ENCODE measurements around the gene MMAB.
A peak's percentile ranks its signal among the peaks of the same experiment; 100 is the strongest.
"Not testable (repeated sequence)": the region's sequence is repeated elsewhere in the genome, so short reads cannot be mapped to it uniquely, and the experiment has no call there.

The MMAB gene

GRCh38 chr12:109573029-109573913, at the start of gene MMAB, which contains the start of gene MVK:
Gene MMAB, minus strand, starts transcription at chr12:109573504. Its CDS starts 24 bp downstream, at chr12:109573480.
Gene MVK, plus strand, starts transcription at chr12:109573794. Its CDS starts 1,029 bp downstream, at chr12:109574823.
- peak; percentile 99 for DNase-seq

GRCh38 chr12:109621901-109622364, 48.6 kb upstream of the MMAB start:
- peak; percentile 81 for DNase-seq

- no peak for DNase-seq
These were observed 47.9 kb upstream of the MMAB start for GRCh38 chr12:109621211-109621694.

GRCh38 chr12:109619002-109619604, 45.8 kb upstream of the MMAB start:
- DNase-seq, result no peak

- DNase-seq, result no peak
These were observed 44.8 kb upstream of the MMAB start for GRCh38 chr12:109618082-109618481.

- DNase-seq, result no peak
These were observed 44.2 kb upstream of the MMAB start for GRCh38 chr12:109617491-109617890.

- no peak for DNase-seq
These were observed 42.4 kb upstream of the MMAB start for GRCh38 chr12:109615556-109616229.

- no peak for DNase-seq
These were observed 40.5 kb upstream of the MMAB start for GRCh38 chr12:109613649-109614455.

GRCh38 chr12:109612975-109613502, 39.7 kb upstream of the MMAB start:
- DNase-seq, result no peak

GRCh38 chr12:109612003-109612402, 38.7 kb upstream of the MMAB start:
- DNase-seq, result no peak

- DNase-seq, result no peak
These were observed 37.9 kb upstream of the MMAB start for GRCh38 chr12:109611223-109611622.

- DNase-seq, result no peak
These were observed 37.2 kb upstream of the MMAB start for GRCh38 chr12:109610523-109610922.

GRCh38 chr12:109609342-109609741, 36.0 kb upstream of the MMAB start:
- DNase-seq, result no peak

- no peak for DNase-seq
These were observed 35.5 kb upstream of the MMAB start for GRCh38 chr12:109608793-109609192.

- DNase-seq, result no peak
These were observed 35.0 kb upstream of the MMAB start for GRCh38 chr12:109608270-109608669.

GRCh38 chr12:109607618-109608017, 34.3 kb upstream of the MMAB start:
- DNase-seq, result no peak

GRCh38 chr12:109606320-109607028, 33.2 kb upstream of the MMAB start:
- peak; percentile 55 for DNase-seq

- DNase-seq, result no peak
These were observed 32.4 kb upstream of the MMAB start for GRCh38 chr12:109605599-109606228.

- DNase-seq, result peak; percentile 32
These were observed 31.7 kb upstream of the MMAB start for GRCh38 chr12:109605016-109605415.

GRCh38 chr12:109604132-109604585, 30.9 kb upstream of the MMAB start:
- DNase-seq, result no peak

- DNase-seq, result not testable (repeated sequence)
These were observed 28.8 kb upstream of the MMAB start for GRCh38 chr12:109602132-109602531.
